Adrenal gland (tissue), 5 donors: Measurements from ENCODE around the gene PRDM15.

Experiments
- POLR2A ChIP-seq, 2 donors: fragments of 450-650 bp; IDR thresholded peaks; one replicate each; pipeline ENCODE4 v1.6.1; 2017; ENCODE audit warnings: antibody characterized with exemption in 2 of 2, mild to moderate bottlenecking in 2 of 2, moderate library complexity in 1 of 2
- TF ChIP-seq, protein P1 (sequence below), 6 experiments: fragments of 450-650 bp in 4 of 6; fragments of 200-600 bp in 2 of 6; sonication (generic) in 1 of 6; IDR thresholded peaks; 1 replicate in 5 of 6; 2 replicates in 1 of 6; pipeline versions ENCODE4 v1.5.1 to v1.8.0; 2016 to 2021; ENCODE audit warnings: antibody characterized with exemption in 6 of 6, mild to moderate bottlenecking in 2 of 6, moderate library complexity in 1 of 6
- donor health status: DM: no; HTN: no; CAD: no.

- TF ChIP-seq, protein P1, sequence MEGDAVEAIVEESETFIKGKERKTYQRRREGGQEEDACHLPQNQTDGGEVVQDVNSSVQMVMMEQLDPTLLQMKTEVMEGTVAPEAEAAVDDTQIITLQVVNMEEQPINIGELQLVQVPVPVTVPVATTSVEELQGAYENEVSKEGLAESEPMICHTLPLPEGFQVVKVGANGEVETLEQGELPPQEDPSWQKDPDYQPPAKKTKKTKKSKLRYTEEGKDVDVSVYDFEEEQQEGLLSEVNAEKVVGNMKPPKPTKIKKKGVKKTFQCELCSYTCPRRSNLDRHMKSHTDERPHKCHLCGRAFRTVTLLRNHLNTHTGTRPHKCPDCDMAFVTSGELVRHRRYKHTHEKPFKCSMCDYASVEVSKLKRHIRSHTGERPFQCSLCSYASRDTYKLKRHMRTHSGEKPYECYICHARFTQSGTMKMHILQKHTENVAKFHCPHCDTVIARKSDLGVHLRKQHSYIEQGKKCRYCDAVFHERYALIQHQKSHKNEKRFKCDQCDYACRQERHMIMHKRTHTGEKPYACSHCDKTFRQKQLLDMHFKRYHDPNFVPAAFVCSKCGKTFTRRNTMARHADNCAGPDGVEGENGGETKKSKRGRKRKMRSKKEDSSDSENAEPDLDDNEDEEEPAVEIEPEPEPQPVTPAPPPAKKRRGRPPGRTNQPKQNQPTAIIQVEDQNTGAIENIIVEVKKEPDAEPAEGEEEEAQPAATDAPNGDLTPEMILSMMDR (IDR thresholded peaks at IDR 0.05): no peak
- no peak for TF ChIP-seq POLR2A (IDR thresholded peaks at IDR 0.05)
Observed at GRCh38 chr21:41885341-41886024, 6.3 kb upstream of the PRDM15 start.
